HG02763 (cell line): Measurements from ENCODE around the gene SLC1A7.

ENCODE experiments used
- ATAC-seq: cut with Tn5 transposase; IDR thresholded peaks from one replicate; pipeline ENCODE4 v1.9.1; 2021; ENCODE audit warnings: mild to moderate bottlenecking, moderate library complexity; ENCODE audit not compliant: unreplicated experiment

The SLC1A7 gene

DNA sequence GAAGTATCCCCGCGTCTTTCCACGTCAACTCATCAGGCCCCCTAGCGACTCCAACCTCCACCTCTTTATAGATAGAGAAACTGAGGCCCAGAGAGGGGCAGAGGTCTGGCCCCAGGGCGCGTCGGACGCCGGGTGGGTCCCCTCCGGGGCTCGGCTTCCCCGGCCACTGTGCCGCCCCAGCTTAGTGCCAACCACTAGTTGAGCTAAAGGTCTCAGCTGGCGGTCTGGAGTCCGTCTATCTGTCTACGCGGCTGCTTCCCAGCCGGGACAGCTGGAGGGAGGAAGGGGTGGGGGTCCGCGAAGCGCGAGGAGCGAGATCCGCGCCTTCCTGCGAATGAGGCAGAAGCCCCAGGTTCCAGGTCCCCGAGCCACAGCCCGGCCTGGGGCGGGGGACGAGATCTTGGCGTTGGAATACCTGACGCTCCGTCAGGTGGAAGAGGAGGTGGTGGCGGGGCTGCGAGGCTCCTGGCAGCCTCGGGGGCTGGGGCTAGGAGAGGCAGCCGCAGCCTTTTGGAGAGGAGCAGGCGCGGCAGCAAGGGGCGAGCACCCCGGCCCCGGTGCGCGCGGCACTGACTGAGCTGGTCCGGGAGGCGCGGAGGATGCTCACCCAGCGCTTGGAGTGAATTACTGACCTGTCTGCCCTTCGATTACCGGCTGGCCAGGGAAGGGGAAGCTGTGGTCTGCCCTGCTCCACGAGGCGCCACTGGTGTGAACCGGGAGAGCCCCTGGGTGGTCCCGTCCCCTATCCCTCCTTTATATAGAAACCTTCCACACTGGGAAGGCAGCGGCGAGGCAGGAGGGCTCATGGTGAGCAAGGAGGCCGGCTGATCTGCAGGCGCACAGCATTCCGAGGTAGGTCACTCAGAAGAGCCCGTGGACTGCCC lies 79.5 kb downstream of the SLC1A7 start:
- no peak for ATAC-seq

DNA sequence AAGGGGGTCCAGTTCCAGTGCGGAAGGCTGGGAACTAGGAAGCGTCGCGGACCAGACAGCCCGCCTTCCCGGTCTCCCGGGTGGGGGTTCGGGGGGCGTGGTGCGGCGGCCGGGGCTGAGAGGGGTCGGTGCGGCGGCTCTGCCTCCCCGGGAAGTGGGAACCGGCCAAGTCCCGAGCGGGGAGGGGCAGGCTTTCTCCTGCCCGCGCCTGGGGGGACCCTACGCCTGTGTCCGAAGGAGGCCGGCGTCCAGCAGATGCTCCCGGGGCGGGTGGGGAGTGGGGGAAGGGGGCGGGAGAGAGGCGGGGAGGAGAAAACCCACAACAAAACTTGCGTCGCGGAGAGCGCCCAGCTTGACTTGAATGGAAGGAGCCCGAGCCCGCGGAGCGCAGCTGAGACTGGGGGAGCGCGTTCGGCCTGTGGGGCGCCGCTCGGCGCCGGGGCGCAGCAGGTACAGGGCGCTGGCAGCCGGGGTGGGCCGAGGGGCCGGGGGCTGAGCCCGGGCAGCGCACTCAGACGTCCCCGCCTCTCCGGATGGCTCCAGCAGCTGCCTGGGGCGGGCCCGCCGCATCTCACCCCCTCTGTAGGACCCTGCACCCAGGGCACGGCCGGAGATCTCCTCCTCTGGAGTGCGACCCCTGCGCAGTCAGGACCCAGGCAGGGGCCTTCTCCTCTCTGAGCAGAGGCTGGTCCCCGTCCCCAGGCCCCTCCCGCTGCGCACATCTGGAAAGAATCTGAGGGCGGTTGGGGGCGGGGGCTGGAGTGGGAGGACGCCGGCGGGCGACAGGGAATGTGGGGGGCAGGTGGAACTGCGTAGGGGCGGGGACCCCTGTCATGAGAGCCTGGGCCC lies 80.4 kb downstream of the SLC1A7 start, which contains the start of gene PODN:
TSS of gene PODN (plus strand) at position 355 of the 849 bp plus-strand sequence. CDS start 7,643 bp downstream, outside the sequence.
- ATAC-seq, result no peak

DNA sequence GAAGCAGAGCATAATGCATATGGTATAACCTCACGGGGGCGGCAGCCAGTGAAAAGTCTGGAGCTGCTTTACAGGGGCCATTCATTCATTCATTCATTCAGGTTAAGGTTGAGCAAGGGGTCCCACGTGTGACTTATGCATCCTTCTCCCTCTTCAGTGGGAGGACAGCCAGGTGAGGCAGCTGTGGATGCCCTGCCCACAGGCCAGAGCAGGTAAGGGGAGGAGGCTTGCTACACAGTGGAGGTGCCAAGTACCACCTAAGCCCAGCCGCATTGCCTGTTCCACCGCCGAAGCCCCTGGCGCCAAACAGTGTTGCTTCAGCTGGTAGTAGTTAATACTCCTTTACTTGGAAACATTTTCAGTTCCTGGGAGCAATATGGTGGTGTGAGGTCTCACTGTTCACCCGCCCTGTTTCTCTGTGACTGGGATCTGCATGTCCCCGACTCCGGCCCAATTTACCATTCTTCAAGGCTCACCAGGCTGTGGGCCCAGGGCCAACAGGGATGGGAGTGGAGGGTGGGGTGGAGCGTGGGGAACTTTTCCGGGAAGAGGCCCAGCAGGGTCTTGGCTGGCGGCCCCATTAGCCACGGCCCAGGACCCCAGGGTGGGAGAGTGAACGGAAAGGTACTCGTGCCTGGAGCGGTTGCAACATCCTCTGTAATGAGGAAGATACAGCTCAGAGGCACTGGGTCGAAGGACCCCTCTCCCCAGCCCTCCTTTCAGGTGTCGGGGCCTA lies 81.1 kb downstream of the SLC1A7 start:
- no peak for ATAC-seq

DNA sequence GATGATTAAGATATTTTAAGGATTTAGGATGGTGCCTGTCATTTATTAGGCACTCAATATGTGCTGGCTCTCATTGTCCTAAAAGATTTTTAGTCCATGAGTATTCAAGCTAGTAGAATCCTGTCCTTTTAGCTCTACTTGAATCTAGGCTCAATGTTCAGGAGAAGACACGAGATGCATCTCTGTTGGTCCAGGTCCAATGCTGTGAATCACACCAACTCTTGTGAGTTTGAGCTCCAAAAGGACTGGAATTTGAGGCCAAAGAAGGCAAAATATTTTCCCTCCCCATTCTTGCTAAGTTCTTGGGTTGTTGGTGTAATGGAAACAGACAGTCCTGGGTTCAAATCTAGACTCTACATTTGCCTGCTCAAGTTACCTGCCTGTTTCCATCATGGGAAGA lies 81.9 kb downstream of the SLC1A7 start:
- no peak for ATAC-seq

DNA sequence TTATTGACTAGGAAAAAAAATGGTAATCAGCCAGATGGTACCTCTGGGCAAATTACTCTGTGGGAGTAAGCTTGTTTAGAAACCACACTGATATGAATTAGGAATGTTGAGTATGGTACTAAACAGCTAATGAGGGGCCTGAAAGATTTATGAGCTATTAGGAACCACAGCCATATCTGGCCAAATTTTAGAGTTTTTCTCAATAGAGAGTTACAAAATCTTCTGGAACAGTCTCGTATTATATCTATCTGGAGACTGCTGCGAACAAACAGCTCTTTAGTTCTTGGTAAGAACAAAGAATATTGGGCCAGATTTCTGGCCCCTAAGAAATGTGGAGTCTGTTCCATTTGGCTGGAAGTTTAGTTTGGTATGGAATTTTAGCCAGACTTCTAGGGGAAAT lies 85.3 kb downstream of the SLC1A7 start:
- no peak for ATAC-seq

DNA sequence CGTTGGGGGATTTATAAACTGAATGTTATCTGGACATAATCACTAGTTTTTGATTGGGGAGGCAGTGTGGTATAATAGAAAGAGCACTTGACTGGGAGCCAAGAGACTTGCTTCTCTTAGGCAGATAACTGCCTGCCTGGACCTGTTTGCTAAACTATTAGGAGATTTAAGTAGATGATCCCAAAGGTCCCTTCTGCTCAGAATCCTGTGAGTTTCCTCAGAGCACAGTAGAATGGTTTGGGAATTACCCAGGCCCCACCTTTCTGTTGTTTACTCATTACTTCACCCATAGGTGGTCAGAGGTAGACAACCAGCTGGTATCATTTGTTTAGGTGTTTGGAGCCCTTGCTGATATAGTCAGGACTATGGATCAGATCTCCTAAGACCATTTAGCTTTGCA lies 90.8 kb downstream of the SLC1A7 start:
- ATAC-seq, result no peak

DNA sequence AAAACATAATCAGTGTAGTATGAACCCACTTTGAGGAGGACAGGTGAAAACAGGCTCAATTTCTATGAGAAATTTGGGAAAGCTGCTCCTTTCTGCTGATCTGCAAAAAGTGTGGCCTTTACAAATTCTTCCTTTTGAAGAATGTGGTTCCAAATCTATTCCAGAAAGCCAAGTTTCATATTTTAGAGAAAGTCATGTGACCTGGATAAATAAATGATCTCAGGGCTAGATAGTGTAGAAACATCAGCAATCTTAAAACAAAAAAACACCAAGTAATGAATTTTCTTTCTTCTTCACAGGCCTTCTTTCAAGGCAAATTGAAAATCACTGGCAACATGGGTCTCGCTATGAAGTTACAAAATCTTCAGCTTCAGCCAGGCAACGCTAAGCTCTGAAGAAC lies 92.1 kb downstream of the SLC1A7 start:
- no peak for ATAC-seq

DNA sequence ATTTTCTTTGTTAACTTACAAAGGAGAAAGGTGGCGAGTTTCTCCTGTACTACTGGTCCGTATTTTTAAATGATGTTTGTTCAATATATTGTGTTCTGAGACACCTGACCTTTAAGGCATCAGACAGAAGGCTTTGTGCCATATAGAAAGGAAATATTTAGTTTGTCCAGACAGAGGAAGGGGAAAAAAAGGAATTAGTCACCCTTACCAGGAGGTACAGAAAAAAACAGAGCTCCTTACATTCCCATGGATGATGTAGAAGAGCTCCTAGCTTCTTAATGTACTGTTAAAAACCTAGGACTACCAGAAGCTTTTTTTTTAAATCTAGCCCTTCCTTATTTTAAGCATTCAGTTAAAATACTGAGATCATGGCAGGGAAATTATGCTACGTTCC lies 92.9 kb downstream of the SLC1A7 start:
- ATAC-seq, result no peak

DNA sequence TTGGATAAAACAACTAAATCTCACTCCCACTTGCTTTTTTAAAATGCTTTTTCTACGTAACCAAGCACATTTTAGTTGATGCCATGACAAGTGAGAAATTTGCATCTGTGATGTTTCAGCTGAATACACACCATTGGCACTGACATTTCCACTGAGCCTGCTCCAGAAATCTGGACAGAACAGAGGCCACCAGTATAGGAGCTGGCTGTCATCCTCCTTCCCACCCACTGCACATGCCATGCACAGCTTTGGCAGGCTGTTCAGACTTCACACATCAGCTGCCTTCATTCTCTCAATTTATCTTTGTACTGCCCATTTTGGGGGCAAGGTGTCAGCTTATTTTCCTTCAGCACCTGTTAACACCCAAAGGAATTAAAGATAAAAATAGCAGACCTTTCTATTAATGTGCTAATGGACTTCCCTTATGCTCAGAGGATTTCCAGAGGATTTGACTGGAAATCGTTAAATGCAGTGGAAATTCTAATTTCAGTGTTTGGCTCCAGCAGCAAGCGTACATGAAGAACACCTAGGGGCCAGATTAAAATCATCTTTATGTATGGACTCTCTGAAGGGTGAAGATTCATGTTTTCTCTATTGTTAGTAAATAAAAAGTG lies 93.4 kb downstream of the SLC1A7 start:
- no peak for ATAC-seq

DNA sequence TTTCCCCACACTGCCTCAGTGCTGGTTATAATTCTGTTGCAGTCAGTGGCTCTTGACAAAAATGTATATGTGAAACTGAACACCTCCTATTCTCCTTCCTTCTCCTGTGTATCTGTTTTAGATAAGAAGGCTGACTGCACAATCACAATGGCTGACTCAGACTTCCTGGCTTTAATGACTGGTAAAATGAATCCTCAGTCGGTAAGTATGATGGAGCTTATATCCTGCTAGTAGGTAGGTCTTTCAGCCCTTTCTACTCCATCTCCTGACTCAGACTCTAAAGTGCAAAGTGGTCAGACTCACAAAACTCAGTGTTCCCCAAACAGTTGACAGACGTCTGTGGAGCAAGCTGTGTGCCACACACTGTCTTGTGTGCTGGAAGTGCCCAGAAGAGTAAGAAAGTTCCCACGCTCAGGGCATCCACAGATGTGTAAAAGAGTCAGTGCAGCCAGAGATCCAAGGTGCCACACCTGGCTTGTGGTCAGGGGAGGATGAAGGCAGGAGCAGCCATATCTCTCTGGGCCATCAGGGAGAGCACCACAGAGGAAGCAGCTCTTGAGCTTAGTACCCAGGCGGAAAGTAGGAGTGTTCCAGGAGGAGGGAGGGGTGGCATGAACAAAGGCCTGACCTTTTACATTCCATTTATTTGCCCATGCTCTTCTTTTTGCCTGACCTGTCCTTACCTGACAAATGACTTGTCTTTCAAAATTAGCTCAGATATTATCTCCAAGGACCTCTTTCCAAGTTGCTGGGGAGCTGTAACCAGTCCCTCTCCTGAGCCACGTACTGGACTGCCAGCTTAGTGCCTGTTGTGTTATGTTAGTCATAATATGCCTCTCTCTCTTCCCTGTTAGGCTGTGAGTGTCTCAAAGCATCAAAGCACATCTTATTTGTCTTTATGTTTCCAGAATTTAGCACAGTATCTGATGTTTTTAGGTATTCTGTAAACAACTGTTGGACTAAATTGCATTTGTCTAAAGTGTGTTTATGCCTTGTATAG lies 94.4 kb downstream of the SLC1A7 start:
- ATAC-seq, result no peak

DNA sequence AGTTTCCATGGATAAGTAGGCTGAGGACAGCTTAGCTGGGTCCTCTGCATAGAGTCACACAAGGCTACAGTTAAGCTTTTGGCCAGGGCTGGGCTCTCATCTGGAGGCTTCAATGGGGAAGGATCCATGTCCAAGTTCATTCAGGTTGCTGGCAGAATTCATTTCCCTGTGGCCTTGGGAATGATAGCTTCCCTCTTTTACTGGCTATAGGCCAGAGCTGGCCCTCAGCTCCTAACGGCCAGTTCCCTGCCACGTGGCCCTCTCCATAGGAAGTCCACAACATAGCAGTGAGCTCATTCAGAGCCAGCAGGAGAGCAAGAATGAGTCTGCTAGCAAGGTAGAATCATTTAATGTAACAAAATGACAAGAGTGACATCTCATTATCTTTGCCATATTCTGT lies 95.5 kb downstream of the SLC1A7 start:
- no peak for ATAC-seq

DNA sequence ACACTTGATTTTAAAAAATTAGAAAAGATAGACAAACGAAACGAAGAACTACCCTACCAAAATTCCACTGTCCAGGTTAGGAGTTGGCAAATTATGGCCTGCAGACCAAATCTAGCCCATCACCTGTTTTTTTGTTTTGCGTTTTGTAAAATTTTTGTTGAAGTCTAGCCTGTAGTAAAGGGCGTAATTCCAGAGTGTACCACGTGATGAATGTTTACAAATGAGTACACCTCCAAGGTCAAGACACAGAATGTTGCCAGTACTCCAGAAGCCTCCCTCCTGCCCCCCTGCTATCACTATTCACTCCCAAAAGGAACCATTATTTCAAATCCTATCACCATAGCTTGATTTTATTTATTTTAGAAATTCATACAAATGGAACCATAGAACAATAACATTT lies 97.5 kb downstream of the SLC1A7 start:
- ATAC-seq, result no peak

DNA sequence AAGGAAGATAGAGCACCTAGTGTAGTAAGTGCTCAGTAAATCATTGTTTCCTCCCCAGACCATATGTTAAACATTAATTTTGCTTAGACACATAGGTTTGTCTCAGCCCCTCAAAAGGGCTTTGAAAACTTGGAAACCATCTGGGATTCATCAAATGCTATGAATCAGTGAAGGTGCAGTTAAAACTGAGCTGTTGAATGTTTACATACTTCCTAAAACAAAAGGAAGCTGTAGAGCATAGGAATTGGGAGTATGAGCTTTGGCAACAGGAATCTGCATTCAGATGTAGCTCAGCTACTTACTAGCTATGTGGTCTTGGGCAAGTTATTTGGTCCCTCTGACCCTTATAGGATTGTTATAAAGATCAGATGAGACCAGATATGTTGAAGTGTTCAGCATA lies 99.2 kb downstream of the SLC1A7 start:
- ATAC-seq, result no peak

DNA sequence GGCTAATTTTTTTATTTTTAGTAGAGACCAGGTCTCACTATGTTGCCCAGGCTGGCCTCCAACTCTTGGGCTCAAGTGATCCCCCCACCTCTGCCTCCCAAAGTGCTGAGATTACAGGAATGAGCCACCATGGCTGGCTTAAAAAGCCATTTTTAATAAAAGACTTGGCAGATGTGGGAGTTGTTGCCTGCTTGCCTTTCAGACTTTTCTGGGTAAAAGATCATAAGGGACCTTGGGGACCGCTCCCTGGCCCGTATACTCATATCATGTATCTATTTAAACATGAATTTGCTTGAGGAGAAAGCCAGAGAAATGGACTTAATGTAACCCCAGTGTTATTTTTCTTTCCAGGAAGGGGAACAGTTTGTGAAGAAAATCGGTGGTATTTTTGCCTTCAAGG lies 103.9 kb downstream of the SLC1A7 start:
- ATAC-seq, result no peak
